Large intestine (tissue), 3 donors: Measurements from ENCODE around the gene FSTL4. TPM values are rescaled to one million over a fixed set of nuclear protein-coding genes. Genes with fewer than 3 reads are reported as not detected.

Source experiments
- DNase-seq, 2 donors: peaks; one replicate each; pipeline versions ENCODE4 v3.0.0 to v3.0.0-alpha.2; 2013
- H3K27ac ChIP-seq: one replicate; pipeline ENCODE4 v1.5.1; 2013; ENCODE audit warnings: low read length
- H3K27me3 ChIP-seq: 2 replicates; pipeline ENCODE4 v1.6.1; 2013; ENCODE audit warnings: low read length; ENCODE audit not compliant: control insufficient read depth, insufficient read depth
- H3K36me3 ChIP-seq: 2 replicates; pipeline ENCODE4 v1.6.1; 2013; ENCODE audit warnings: low read length; ENCODE audit not compliant: control insufficient read depth, insufficient read depth
- H3K4me1 ChIP-seq: one replicate; pipeline ENCODE4 v1.6.1; 2013; ENCODE audit warnings: low read length; ENCODE audit not compliant: control insufficient read depth, insufficient read depth
- H3K4me3 ChIP-seq: one replicate; pipeline ENCODE4 v1.5.1; 2013; ENCODE audit warnings: low read length
- H3K9me3 ChIP-seq: one replicate; pipeline ENCODE4 v1.6.1; 2013; ENCODE audit warnings: mild to moderate bottlenecking, low read depth, low read length, moderate library complexity; ENCODE audit not compliant: control insufficient read depth
- WGBS: methylation state at CpG from one replicate; pipeline ENCODE4 v1.1.5; 2013; ENCODE audit warnings: low lambda C conversion rate; ENCODE audit not compliant: insufficient coverage; 5-methylcytosine and 5-hydroxymethylcytosine counted together
- polyA plus RNA-seq: library from polyadenylated mRNA; unstranded; fragments of 120-200 nt; gene quantifications from one replicate; pipeline ENCODE4 v1.2.1, GENCODE V29; 2013

FSTL4 gene
- polyA plus RNA-seq, 1 donor, result 1.4 TPM

GRCh38 chr5:133271606-133272005 lies 340.7 kb downstream of the FSTL4 start:
- DNase-seq, result no peak
- Histone ChIP-seq H3K9me3 (no peaks in the 10 kb centered on the region), H3K4me3 (no peak overlapping the region), H3K36me3 (no peaks in the 10 kb centered on the region), H3K4me1 (peaks cover 14% of the 10 kb centered on the region), H3K27me3 (no peaks in the 10 kb centered on the region), H3K27ac (no peak overlapping the region)
- WGBS, result 71% methylated on average over 1 of the region's 5 CpGs

- H3K27me3 ChIP-seq, result no peaks in the 10 kb centered on the region
- WGBS, result 100% methylated on average over 1 of the region's 5 CpGs
- no peak overlapping the region for H3K4me3 ChIP-seq
- no peak for DNase-seq
- H3K27ac ChIP-seq, result no peak overlapping the region
- peaks cover 26% of the 10 kb centered on the region for H3K4me1 ChIP-seq
- no peaks in the 10 kb centered on the region for H3K9me3 ChIP-seq
- H3K36me3 ChIP-seq, result no peaks in the 10 kb centered on the region
Observed at GRCh38 chr5:133269691-133270090, 342.6 kb downstream of the FSTL4 start.

- no CpG with 5 or more reads among the region's 1 CpG for WGBS
- Histone ChIP-seq H3K36me3 (no peaks in the 10 kb centered on the region), H3K4me3 (no peak overlapping the region), H3K27me3 (no peaks in the 10 kb centered on the region), H3K4me1 (peaks cover 26% of the 10 kb centered on the region), H3K27ac (peak overlapping the region; percentile 67), H3K9me3 (no peaks in the 10 kb centered on the region)
- DNase-seq, result peak; percentile 83 to 91
Observed at GRCh38 chr5:133267601-133268000, 344.7 kb downstream of the FSTL4 start.

GRCh38 chr5:133266966-133267365 lies 345.4 kb downstream of the FSTL4 start:
- peak overlapping the region; percentile 67 for H3K27ac ChIP-seq
- no peaks in the 10 kb centered on the region for H3K9me3 ChIP-seq
- no peaks in the 10 kb centered on the region for H3K27me3 ChIP-seq
- WGBS, result no CpG with 5 or more reads among the region's 4 CpGs
- H3K4me1 ChIP-seq, result peaks cover 30% of the 10 kb centered on the region
- DNase-seq, result no peak
- H3K36me3 ChIP-seq, result no peaks in the 10 kb centered on the region
- no peak overlapping the region for H3K4me3 ChIP-seq

- Histone ChIP-seq H3K4me1 (peaks cover 30% of the 10 kb centered on the region), H3K4me3 (no peak overlapping the region), H3K27me3 (no peaks in the 10 kb centered on the region), H3K9me3 (no peaks in the 10 kb centered on the region), H3K36me3 (no peaks in the 10 kb centered on the region), H3K27ac (no peak overlapping the region)
- DNase-seq, result no peak
- WGBS, result no CpG with 5 or more reads among the region's 2 CpGs
Observed at GRCh38 chr5:133266527-133266878, 345.8 kb downstream of the FSTL4 start.

GRCh38 chr5:133265720-133266526 lies 346.4 kb downstream of the FSTL4 start:
- no peak overlapping the region for H3K27ac ChIP-seq
- H3K27me3 ChIP-seq, result no peaks in the 10 kb centered on the region
- H3K4me3 ChIP-seq, result no peak overlapping the region
- H3K36me3 ChIP-seq, result no peaks in the 10 kb centered on the region
- peaks cover 30% of the 10 kb centered on the region for H3K4me1 ChIP-seq
- no peaks in the 10 kb centered on the region for H3K9me3 ChIP-seq
- WGBS, result no CpG with 5 or more reads among the region's 18 CpGs
- DNase-seq, result no peak

- H3K4me1 ChIP-seq, result peaks cover 30% of the 10 kb centered on the region
- no peak overlapping the region for H3K4me3 ChIP-seq
- no peaks in the 10 kb centered on the region for H3K36me3 ChIP-seq
- H3K27me3 ChIP-seq, result no peaks in the 10 kb centered on the region
- H3K27ac ChIP-seq, result no peak overlapping the region
- no CpG with 5 or more reads among the region's 5 CpGs for WGBS
- DNase-seq, result no peak
- no peaks in the 10 kb centered on the region for H3K9me3 ChIP-seq
Observed at GRCh38 chr5:133265257-133265656, 347.1 kb downstream of the FSTL4 start.

GRCh38 chr5:133262690-133263089 lies 349.7 kb downstream of the FSTL4 start:
- Histone ChIP-seq H3K4me3 (no peak overlapping the region), H3K36me3 (no peaks in the 10 kb centered on the region), H3K27me3 (no peaks in the 10 kb centered on the region), H3K4me1 (peaks cover 25% of the 10 kb centered on the region), H3K27ac (no peak overlapping the region), H3K9me3 (no peaks in the 10 kb centered on the region)
- DNase-seq, result no peak
- no CpG with 5 or more reads among the region's 4 CpGs for WGBS

GRCh38 chr5:133261993-133262392 lies 350.3 kb downstream of the FSTL4 start:
- peak in 1 of 2 donors; percentile 55 for DNase-seq
- Histone ChIP-seq H3K27ac (peak overlapping the region; percentile 6), H3K9me3 (no peaks in the 10 kb centered on the region), H3K27me3 (no peaks in the 10 kb centered on the region), H3K36me3 (no peaks in the 10 kb centered on the region), H3K4me3 (no peak overlapping the region), H3K4me1 (peaks cover 21% of the 10 kb centered on the region)
- no CpG with 5 or more reads among the region's 6 CpGs for WGBS

GRCh38 chr5:133260715-133261114 lies 351.6 kb downstream of the FSTL4 start:
- no peak for DNase-seq
- Histone ChIP-seq H3K4me3 (no peak overlapping the region), H3K9me3 (no peaks in the 10 kb centered on the region), H3K36me3 (no peaks in the 10 kb centered on the region), H3K4me1 (peaks cover 19% of the 10 kb centered on the region), H3K27me3 (no peaks in the 10 kb centered on the region), H3K27ac (no peak overlapping the region)
- WGBS, result 92% methylated on average over 2 of the region's 3 CpGs
